Fibroblast of lung (primary cell): ENCODE results near the gene DCP1B. TPM values are rescaled to one million over a fixed set of nuclear protein-coding genes. Genes with fewer than 3 reads are reported as not detected.

ENCODE experiments used
- DNase-seq, 2 donors: peaks; one replicate each; pipeline versions ENCODE4 v3.0.0 to v3.0.0-alpha.2; 2010; ENCODE audit warnings: low read depth in 2 of 2
- H2AFZ ChIP-seq: 2 replicates; pipeline ENCODE4 v1.5.1; 2012; ENCODE audit warnings: low read length, control low read depth, inconsistent platforms
- H3K27ac ChIP-seq: 2 replicates; pipeline ENCODE4 v1.5.1; 2011; ENCODE audit warnings: low read length, control low read depth; ENCODE audit not compliant: insufficient read depth
- H3K27me3 ChIP-seq: 2 replicates; pipeline ENCODE4 v1.5.1; 2011; ENCODE audit warnings: mild to moderate bottlenecking, low read length; ENCODE audit not compliant: control insufficient read depth, insufficient read depth
- H3K36me3 ChIP-seq: 2 replicates; pipeline ENCODE4 v1.5.1; 2011; ENCODE audit warnings: low read length; ENCODE audit not compliant: control insufficient read depth, insufficient read depth
- H3K4me1 ChIP-seq: 2 replicates; pipeline ENCODE4 v1.5.1; 2011; ENCODE audit warnings: low read length; ENCODE audit not compliant: control insufficient read depth, insufficient read depth; ENCODE audit errors: extremely low read depth
- H3K4me2 ChIP-seq: 2 replicates; pipeline ENCODE4 v1.5.1; 2011; ENCODE audit warnings: low read length, control low read depth; ENCODE audit not compliant: insufficient read depth; ENCODE audit errors: extremely low read depth
- H3K4me3 ChIP-seq, 4 experiments: fragments of 200-600 bp in 1 of 4; sonication (generic) in 1 of 4; replicated peaks in 1 of 4; 2 replicates each; pipeline ENCODE4 v1.5.1; 2011 to 2016; ENCODE audit warnings: low read length in 4 of 4, low read depth in 3 of 4, mild to moderate bottlenecking in 3 of 4, control low read depth in 2 of 4, inconsistent platforms in 1 of 4, mixed read lengths in 1 of 4; ENCODE audit not compliant: insufficient read depth in 1 of 4; ENCODE audit errors: control extremely low read depth in 1 of 4
- H3K79me2 ChIP-seq: 2 replicates; pipeline ENCODE4 v1.5.1; 2012; ENCODE audit warnings: mild to moderate bottlenecking, low read length, inconsistent platforms; ENCODE audit not compliant: control insufficient read depth, insufficient read depth
- H3K9ac ChIP-seq: 2 replicates; pipeline ENCODE4 v1.5.1; 2011; ENCODE audit warnings: mild to moderate bottlenecking, low read length, control low read depth; ENCODE audit not compliant: insufficient read depth
- H3K9me3 ChIP-seq: 2 replicates; pipeline ENCODE4 v1.5.1; 2012; ENCODE audit warnings: low read depth, low read length; ENCODE audit not compliant: control insufficient read depth, insufficient read depth
- H4K20me1 ChIP-seq: 2 replicates; pipeline ENCODE4 v1.5.1; 2011; ENCODE audit warnings: low read length; ENCODE audit not compliant: control insufficient read depth, insufficient read depth; ENCODE audit errors: extremely low read depth
- EZH2 ChIP-seq: IDR thresholded peaks from 2 replicates; pipeline ENCODE4 v1.5.1; 2012; ENCODE audit warnings: low read length, control low read depth, mild to moderate bottlenecking; ENCODE audit errors: missing control alignments
- polyA plus RNA-seq, 2 donors: library from polyadenylated mRNA; depleted of rRNA in 1 of 2; stranded (reverse) in 1 of 2; unstranded in 1 of 2; fragments of >200 nt; gene quantifications; 2 replicates each; pipeline ENCODE4 v1.2.1, GENCODE V29; 2011 to 2012; ENCODE audit warnings: missing spikeins in 1 of 2
- total RNA-seq: library from RNA; depleted of rRNA; stranded (reverse); fragments of >200 nt; gene quantifications from 2 replicates; pipeline ENCODE4 v1.2.1, GENCODE V29; 2014
- TF ChIP-seq, protein P1 (sequence below), 2 donors: IDR thresholded peaks in 1 of 2; conservative IDR thresholded peaks in 1 of 2; 1 replicate in 1 of 2; 2 replicates in 1 of 2; pipeline ENCODE4 v1.5.1; 2011 to 2012; ENCODE audit warnings: low read length in 2 of 2, control low read depth in 1 of 2, inconsistent platforms in 1 of 2, low read depth in 1 of 2, mild to moderate bottlenecking in 1 of 2

DCP1B gene
- total and polyA plus RNA-seq, 2 donors (not counting 1 experiment from before 2014, with no cell fraction given): 10.4 to 19.4 TPM

DNA sequence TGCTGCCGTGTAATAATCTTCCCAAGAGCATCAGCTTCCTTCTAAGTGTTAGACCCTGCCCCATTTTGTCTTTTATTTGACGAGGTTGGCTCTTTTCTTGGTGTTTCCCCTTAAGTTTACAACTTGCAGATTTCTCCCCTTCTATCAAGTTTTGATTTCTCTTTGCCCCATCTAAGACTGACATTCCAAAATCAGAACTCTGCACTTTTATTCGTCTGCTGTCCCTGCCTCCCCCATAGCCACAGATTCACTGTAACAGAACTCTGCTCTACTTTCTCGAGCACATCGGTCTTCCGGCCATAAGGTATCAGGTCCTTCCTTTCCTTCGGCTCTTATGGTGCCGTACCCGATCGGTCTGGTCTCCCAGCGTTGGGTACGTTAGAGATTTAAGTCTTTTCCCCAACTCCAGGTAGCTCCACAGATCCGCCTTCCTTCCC, 563 bp downstream of the DCP1B start:
- DNase-seq: peak in 1 of 2 donors; percentile 49

DNA sequence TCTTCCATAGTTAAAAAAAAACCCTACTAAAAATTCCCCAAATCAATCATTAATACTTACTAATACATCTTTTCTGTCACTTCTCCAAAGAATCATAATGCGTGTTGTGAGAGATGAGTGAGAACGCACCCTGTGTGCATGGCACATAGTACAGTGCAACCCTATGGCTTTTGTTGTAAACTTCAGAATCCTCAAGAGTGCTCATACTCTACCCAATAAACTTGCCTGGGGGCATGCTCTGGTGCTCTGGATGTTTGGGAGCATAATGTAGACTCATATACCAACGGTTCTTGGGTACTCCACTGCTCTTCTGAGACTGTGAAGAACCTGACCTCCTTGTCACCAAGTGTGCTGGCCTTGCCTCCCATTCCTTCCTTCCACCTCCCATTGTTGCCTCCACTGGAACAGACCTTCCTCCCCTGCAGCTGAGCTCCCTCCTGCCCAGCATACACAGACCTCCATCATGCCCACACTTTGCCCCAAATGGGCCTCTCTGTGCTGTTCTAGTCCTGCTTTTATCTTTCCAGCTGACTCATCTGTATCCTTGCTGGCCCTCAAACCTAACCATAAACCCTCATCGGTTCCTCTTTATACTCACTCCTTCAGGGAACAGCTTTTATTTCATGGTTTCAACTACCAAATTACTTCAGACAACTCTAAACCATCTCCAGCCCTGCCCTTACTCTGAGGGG, 8.9 kb downstream of the DCP1B start:
- peaks cover 23% of the 10 kb centered on the region for H3K4me1 ChIP-seq
- H3K4me2 ChIP-seq: no peak overlapping the region
- H4K20me1 ChIP-seq: no peaks in the 10 kb centered on the region
- peaks cover 10% of the 10 kb centered on the region for H3K79me2 ChIP-seq
- H3K4me3 ChIP-seq: no peak overlapping the region
- no peak overlapping the region for H2AFZ ChIP-seq
- peak in 1 of 2 donors; percentile 10 for DNase-seq
- peak overlapping the region; percentile 28 for H3K27ac ChIP-seq
- no peak for TF ChIP-seq EZH2
- TF ChIP-seq, protein P1, sequence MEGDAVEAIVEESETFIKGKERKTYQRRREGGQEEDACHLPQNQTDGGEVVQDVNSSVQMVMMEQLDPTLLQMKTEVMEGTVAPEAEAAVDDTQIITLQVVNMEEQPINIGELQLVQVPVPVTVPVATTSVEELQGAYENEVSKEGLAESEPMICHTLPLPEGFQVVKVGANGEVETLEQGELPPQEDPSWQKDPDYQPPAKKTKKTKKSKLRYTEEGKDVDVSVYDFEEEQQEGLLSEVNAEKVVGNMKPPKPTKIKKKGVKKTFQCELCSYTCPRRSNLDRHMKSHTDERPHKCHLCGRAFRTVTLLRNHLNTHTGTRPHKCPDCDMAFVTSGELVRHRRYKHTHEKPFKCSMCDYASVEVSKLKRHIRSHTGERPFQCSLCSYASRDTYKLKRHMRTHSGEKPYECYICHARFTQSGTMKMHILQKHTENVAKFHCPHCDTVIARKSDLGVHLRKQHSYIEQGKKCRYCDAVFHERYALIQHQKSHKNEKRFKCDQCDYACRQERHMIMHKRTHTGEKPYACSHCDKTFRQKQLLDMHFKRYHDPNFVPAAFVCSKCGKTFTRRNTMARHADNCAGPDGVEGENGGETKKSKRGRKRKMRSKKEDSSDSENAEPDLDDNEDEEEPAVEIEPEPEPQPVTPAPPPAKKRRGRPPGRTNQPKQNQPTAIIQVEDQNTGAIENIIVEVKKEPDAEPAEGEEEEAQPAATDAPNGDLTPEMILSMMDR (conservative IDR thresholded peaks at IDR 0.05 in 1 of 2, IDR thresholded peaks at IDR 0.05 in 1 of 2; ENCODE audit: low read depth in 1 of 2, low read length in 2 of 2): no peak
- no peak overlapping the region for H3K9ac ChIP-seq
- H3K9me3 ChIP-seq: no peaks in the 10 kb centered on the region
- no peaks in the 10 kb centered on the region for H3K27me3 ChIP-seq
- peaks cover 2% of the 10 kb centered on the region for H3K36me3 ChIP-seq

More for the DNA sequence above, 563 bp downstream of the DCP1B start:
- Histone ChIP-seq H3K9ac (peak overlapping the region; percentile 91), H3K27me3 (no peaks in the 10 kb centered on the region), H3K79me2 (peaks cover 30% of the 10 kb centered on the region), H3K36me3 (no peaks in the 10 kb centered on the region), H3K27ac (peak overlapping the region; percentile 96), H3K9me3 (no peaks in the 10 kb centered on the region), H3K4me3 (peak overlapping the region; percentile 88 to 97 (median 94)), H2AFZ (peak overlapping the region; percentile 96), H4K20me1 (no peaks in the 10 kb centered on the region), H3K4me2 (peak overlapping the region; percentile 57), H3K4me1 (peaks cover 5% of the 10 kb centered on the region)
- TF ChIP-seq, protein P1 (conservative IDR thresholded peaks at IDR 0.05 in 1 of 2, IDR thresholded peaks at IDR 0.05 in 1 of 2; ENCODE audit: low read depth in 1 of 2, low read length in 2 of 2): no peak
- no peak for TF ChIP-seq EZH2

DNA sequence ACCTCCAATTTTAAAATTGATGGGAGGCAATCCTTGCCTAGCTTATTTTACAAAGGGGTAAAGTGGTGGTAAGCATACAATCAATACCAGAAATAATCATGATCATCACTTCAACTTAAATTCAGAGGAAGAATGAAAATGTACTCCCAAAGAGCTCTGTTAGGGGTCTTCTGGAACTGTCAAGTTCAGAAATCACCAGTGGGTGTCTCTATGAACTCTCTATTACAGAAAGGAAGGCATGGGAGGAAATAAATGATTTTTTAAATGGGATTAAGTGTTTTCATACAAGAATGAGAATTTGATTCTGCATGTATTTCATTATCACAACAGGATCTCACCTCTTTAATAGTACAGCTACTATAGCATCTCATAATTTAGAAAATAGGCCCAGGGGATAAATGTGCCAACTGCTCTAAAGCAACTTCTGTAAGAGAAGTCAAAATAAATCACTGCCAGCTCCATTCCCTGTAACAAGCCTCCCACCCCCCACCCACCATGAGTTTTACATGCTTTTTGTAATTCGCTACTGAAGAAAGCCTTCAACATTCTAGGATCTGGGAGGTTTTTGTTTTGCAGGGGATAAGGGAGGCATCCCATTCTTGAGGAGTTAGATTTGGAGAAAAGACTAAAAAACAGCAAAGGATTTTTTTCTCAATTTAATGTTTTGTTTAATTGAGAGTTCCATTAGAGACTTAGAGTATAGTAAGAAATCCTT, 9.7 kb downstream of the DCP1B start:
- peak overlapping the region; percentile 67 for H3K4me2 ChIP-seq
- TF ChIP-seq, protein P1 (conservative IDR thresholded peaks at IDR 0.05 in 1 of 2, IDR thresholded peaks at IDR 0.05 in 1 of 2; ENCODE audit: low read depth in 1 of 2, low read length in 2 of 2): no peak
- TF ChIP-seq EZH2: no peak
- H3K4me1 ChIP-seq: peaks cover 23% of the 10 kb centered on the region
- H3K27me3 ChIP-seq: no peaks in the 10 kb centered on the region
- H3K9me3 ChIP-seq: no peaks in the 10 kb centered on the region
- no peak overlapping the region for H2AFZ ChIP-seq
- peak overlapping the region in 1 of 4 experiments; percentile 4 for H3K4me3 ChIP-seq
- peak overlapping the region; percentile 78 for H3K27ac ChIP-seq
- peaks cover 2% of the 10 kb centered on the region for H3K36me3 ChIP-seq
- no peak overlapping the region for H3K9ac ChIP-seq
- no peaks in the 10 kb centered on the region for H4K20me1 ChIP-seq
- H3K79me2 ChIP-seq: peaks cover 10% of the 10 kb centered on the region
- DNase-seq: no peak
